KOPT-K1 (cell line): ENCODE measurements around the gene FAN1.
A peak's percentile ranks its signal among the peaks of the same experiment; 100 is the strongest.

ENCODE experiments used
- H3K27ac ChIP-seq: fragments of 200-600 bp; sonication (generic); 2 replicates; pipeline ENCODE4 v1.5.1; 2016; ENCODE audit warnings: antibody characterized with exemption, mild to moderate bottlenecking, low read depth, low read length; ENCODE audit not compliant: poor library complexity, severe bottlenecking
- H3K36me3 ChIP-seq: fragments of 200-600 bp; sonication (generic); 2 replicates; pipeline ENCODE4 v1.5.1; 2017; ENCODE audit warnings: antibody characterized with exemption, mild to moderate bottlenecking, low read length, moderate library complexity; ENCODE audit not compliant: insufficient read depth
- H3K9me3 ChIP-seq: fragments of 200-600 bp; sonication (generic); 2 replicates; pipeline ENCODE4 v1.5.1; 2017; ENCODE audit warnings: antibody characterized with exemption, low read length, mild to moderate bottlenecking; ENCODE audit not compliant: insufficient read depth, poor library complexity, severe bottlenecking

FAN1 gene

GRCh38 chr15:30928076-30928475, 24.4 kb downstream of the FAN1 start:
- H3K36me3 ChIP-seq, result peaks cover 77% of the 10 kb centered on the region
- no peaks in the 10 kb centered on the region for H3K9me3 ChIP-seq
- no peak overlapping the region for H3K27ac ChIP-seq

- H3K27ac ChIP-seq, result no peak overlapping the region
- H3K36me3 ChIP-seq, result peaks cover 71% of the 10 kb centered on the region
- no peaks in the 10 kb centered on the region for H3K9me3 ChIP-seq
Measured at GRCh38 chr15:30929064-30929669, 25.5 kb downstream of the FAN1 start.

GRCh38 chr15:30929982-30930381, 26.3 kb downstream of the FAN1 start:
- no peak overlapping the region for H3K27ac ChIP-seq
- peaks cover 70% of the 10 kb centered on the region for H3K36me3 ChIP-seq
- no peaks in the 10 kb centered on the region for H3K9me3 ChIP-seq

GRCh38 chr15:30930422-30930821, 26.7 kb downstream of the FAN1 start:
- Histone ChIP-seq H3K27ac (no peak overlapping the region), H3K9me3 (no peaks in the 10 kb centered on the region), H3K36me3 (peaks cover 69% of the 10 kb centered on the region)

- Histone ChIP-seq H3K27ac (no peak overlapping the region), H3K9me3 (no peaks in the 10 kb centered on the region), H3K36me3 (peaks cover 64% of the 10 kb centered on the region)
Measured at GRCh38 chr15:30933293-30933692, 29.6 kb downstream of the FAN1 start.

- no peaks in the 10 kb centered on the region for H3K9me3 ChIP-seq
- no peak overlapping the region for H3K27ac ChIP-seq
- peaks cover 90% of the 10 kb centered on the region for H3K36me3 ChIP-seq
Measured at GRCh38 chr15:30939161-30939560, 35.4 kb downstream of the FAN1 start.

- no peaks in the 10 kb centered on the region for H3K9me3 ChIP-seq
- H3K27ac ChIP-seq, result no peak overlapping the region
- H3K36me3 ChIP-seq, result peaks cover 92% of the 10 kb centered on the region
Measured at GRCh38 chr15:30940359-30940758, 36.6 kb downstream of the FAN1 start.

- Histone ChIP-seq H3K27ac (no peak overlapping the region), H3K36me3 (peaks cover 99% of the 10 kb centered on the region), H3K9me3 (no peaks in the 10 kb centered on the region)
Measured at GRCh38 chr15:30941520-30941919, 37.8 kb downstream of the FAN1 start.

GRCh38 chr15:30943654-30944335, 40.1 kb downstream of the FAN1 start:
- Histone ChIP-seq H3K27ac (no peak overlapping the region), H3K9me3 (no peaks in the 10 kb centered on the region), H3K36me3 (peaks cover 99% of the 10 kb centered on the region)

- Histone ChIP-seq H3K27ac (no peak overlapping the region), H3K36me3 (peaks cover 100% of the 10 kb centered on the region), H3K9me3 (peaks cover 19% of the 10 kb centered on the region)
Measured at GRCh38 chr15:30953183-30953582, 49.5 kb downstream of the FAN1 start.

- H3K36me3 ChIP-seq, result peaks cover 100% of the 10 kb centered on the region
- peaks cover 19% of the 10 kb centered on the region for H3K9me3 ChIP-seq
- no peak overlapping the region for H3K27ac ChIP-seq
Measured at GRCh38 chr15:30953731-30954378, 50.1 kb downstream of the FAN1 start.

- no peak overlapping the region for H3K27ac ChIP-seq
- peaks cover 100% of the 10 kb centered on the region for H3K36me3 ChIP-seq
- peaks cover 11% of the 10 kb centered on the region for H3K9me3 ChIP-seq
Measured at GRCh38 chr15:30954674-30955073, 51.0 kb downstream of the FAN1 start.

- no peaks in the 10 kb centered on the region for H3K9me3 ChIP-seq
- H3K36me3 ChIP-seq, result peaks cover 100% of the 10 kb centered on the region
- H3K27ac ChIP-seq, result no peak overlapping the region
Measured at GRCh38 chr15:30956216-30957124, 52.8 kb downstream of the FAN1 start.

- H3K36me3 ChIP-seq, result peaks cover 83% of the 10 kb centered on the region
Measured at GRCh38 chr15:30958219-30958618, 54.5 kb downstream of the FAN1 start.

GRCh38 chr15:30962079-30962478, 58.4 kb downstream of the FAN1 start:
- no peaks in the 10 kb centered on the region for H3K9me3 ChIP-seq
- peak overlapping the region; percentile 86 for H3K27ac ChIP-seq
- peaks cover 57% of the 10 kb centered on the region for H3K36me3 ChIP-seq

More at GRCh38 chr15:30958219-30958618, 54.5 kb downstream of the FAN1 start:
- no peaks in the 10 kb centered on the region for H3K9me3 ChIP-seq
- no peak overlapping the region for H3K27ac ChIP-seq
